Natural killer cell (primary cell): ENCODE measurements around the gene SPP2. TPM values are rescaled to one million over a fixed set of nuclear protein-coding genes. Genes with fewer than 3 reads are reported as not detected.

Source experiments
- ATAC-seq, 3 donors: fragments of 150-1000 bp in 2 of 3; fragments of 200-7000 bp in 1 of 3; cut with Tn5 transposase; 1 replicate in 1 of 3; 2 replicates in 2 of 3; pipeline ENCODE4 v1.10.0; 2021; ENCODE audit warnings: mild to moderate bottlenecking in 2 of 3, moderate library complexity in 2 of 3
- DNase-seq, 2 donors: peaks; one replicate each; pipeline versions ENCODE4 v3.0.0 to v3.0.0-alpha.2; 2013 to 2021; ENCODE audit warnings: mixed read lengths in 1 of 2
- H3K27ac ChIP-seq: one replicate; pipeline ENCODE4 v1.5.1; 2013; ENCODE audit warnings: mild to moderate bottlenecking, low read length
- H3K27me3 ChIP-seq: one replicate; pipeline ENCODE4 v1.6.1; 2013; ENCODE audit warnings: low read length; ENCODE audit not compliant: control insufficient read depth, insufficient read depth
- H3K36me3 ChIP-seq: one replicate; pipeline ENCODE4 v1.6.1; 2013; ENCODE audit warnings: low read length; ENCODE audit not compliant: control insufficient read depth, insufficient read depth
- H3K4me1 ChIP-seq: one replicate; pipeline ENCODE4 v1.6.1; 2013; ENCODE audit warnings: low read length; ENCODE audit not compliant: control insufficient read depth, insufficient read depth
- H3K4me3 ChIP-seq: one replicate; pipeline ENCODE4 v1.5.1; 2013; ENCODE audit warnings: low read length
- H3K9me3 ChIP-seq: one replicate; pipeline ENCODE4 v1.6.1; 2013; ENCODE audit warnings: low read length; ENCODE audit not compliant: control insufficient read depth, insufficient read depth
- H3K27ac Mint-ChIP-seq, 2 donors: one replicate each; pipeline ENCODE4 v1.8.0; 2022; ENCODE audit warnings: mild to moderate bottlenecking in 2 of 2, mixed read lengths in 2 of 2, moderate library complexity in 1 of 2
- H3K27me3 Mint-ChIP-seq, 2 donors: one replicate each; pipeline ENCODE4 v1.8.0; 2022; ENCODE audit warnings: low read depth in 2 of 2, mixed read lengths in 2 of 2
- H3K36me3 Mint-ChIP-seq: one replicate; pipeline ENCODE4 v1.8.0; 2022; ENCODE audit warnings: mixed read lengths
- H3K4me1 Mint-ChIP-seq, 2 donors: one replicate each; pipeline ENCODE4 v1.8.0; 2022; ENCODE audit warnings: mixed read lengths in 2 of 2
- H3K4me3 Mint-ChIP-seq: one replicate; pipeline ENCODE4 v1.8.0; 2022; ENCODE audit warnings: mild to moderate bottlenecking, moderate library complexity, mixed read lengths
- H3K9me3 Mint-ChIP-seq, 2 donors: one replicate each; pipeline ENCODE4 v1.8.0; 2022; ENCODE audit warnings: mixed read lengths in 2 of 2
- CTCF ChIP-seq: fragments of 200-600 bp; IDR thresholded peaks from one replicate; pipeline ENCODE4 v1.8.0; 2022; ENCODE audit warnings: antibody characterized with exemption
- WGBS: methylation state at CpG from one replicate; pipeline ENCODE4 v1.1.7; 2013; ENCODE audit warnings: missing lambda C conversion rate; ENCODE audit not compliant: insufficient coverage; 5-methylcytosine and 5-hydroxymethylcytosine counted together
- intact Hi-C: fragments of 100-400 bp; cut with micrococcal nuclease; formaldehyde crosslinking; loops from one replicate; pipeline ENCODE4 v1.14.2; 2022
- total RNA-seq, 4 donors: library from RNA; stranded (reverse); fragments of 120-200 nt in 1 of 4; gene quantifications; one replicate each; pipeline versions ENCODE4 v1.2.3 to v1.2.4, GENCODE V29; 2013 to 2022

SPP2 gene
- total RNA-seq, 3 donors from 2014 or later (not counting 1 experiment from before 2014, with no cell fraction given): not detected

- intact Hi-C loops: no loop called here
- 91% methylated on average over 8 of the region's 8 CpGs for WGBS
- Histone ChIP-seq H3K36me3 (no peaks in the 10 kb centered on the region), H3K27ac (no peak overlapping the region), H3K4me1 (peaks cover 18% of the 10 kb centered on the region), H3K9me3 (no peaks in the 10 kb centered on the region), H3K4me3 (no peak overlapping the region), H3K27me3 (no peaks in the 10 kb centered on the region)
- no peak overlapping the region for H3K27ac Mint-ChIP-seq
- ATAC-seq (no peak), DNase-seq (no peak)
- peaks cover 32 to 38% of the 10 kb centered on the region in 2 donors for H3K4me1 Mint-ChIP-seq
- no peaks in the 10 kb centered on the region for H3K9me3 Mint-ChIP-seq
- H3K36me3 Mint-ChIP-seq: no peaks in the 10 kb centered on the region
- no peak overlapping the region for H3K4me3 Mint-ChIP-seq
- peaks cover 14 to 49% of the 10 kb centered on the region in 2 donors for H3K27me3 Mint-ChIP-seq
- TF ChIP-seq CTCF: no peak
These were observed 9.7 kb downstream of the SPP2 start for GRCh38 chr2:234060236-234060635.

GRCh38 chr2:234061624-234062257, 11.2 kb downstream of the SPP2 start:
- no peaks in the 10 kb centered on the region for H3K9me3 ChIP-seq
- Mint-ChIP-seq H3K27me3 (peaks cover 14 to 48% of the 10 kb centered on the region in 2 donors), H3K4me1 (peaks cover 32 to 38% of the 10 kb centered on the region in 2 donors), H3K9me3 (no peaks in the 10 kb centered on the region), H3K36me3 (no peaks in the 10 kb centered on the region), H3K27ac (peak overlapping the region in 1 of 2 donors; percentile 77), H3K4me3 (peak overlapping the region; percentile 84)
- DNase-seq (peak in 1 of 2 donors; percentile 32), ATAC-seq (peak; percentile 77 to 99 (median 92))
- H3K36me3 ChIP-seq: no peaks in the 10 kb centered on the region
- no peak overlapping the region for H3K4me3 ChIP-seq
- no peak overlapping the region for H3K27ac ChIP-seq
- intact Hi-C loops: no loop called here
- no peak for TF ChIP-seq CTCF
- no peaks in the 10 kb centered on the region for H3K27me3 ChIP-seq
- 60% methylated on average over 5 of the region's 6 CpGs for WGBS
- peaks cover 18% of the 10 kb centered on the region for H3K4me1 ChIP-seq

- H3K9me3 Mint-ChIP-seq: no peaks in the 10 kb centered on the region
- peaks cover 6 to 12% of the 10 kb centered on the region in 2 donors for H3K27me3 Mint-ChIP-seq
- no peak overlapping the region for H3K4me3 Mint-ChIP-seq
- H3K27ac ChIP-seq: no peak overlapping the region
- no peak for TF ChIP-seq CTCF
- no peak overlapping the region for H3K27ac Mint-ChIP-seq
- no peaks in the 10 kb centered on the region for H3K27me3 ChIP-seq
- intact Hi-C loops: no loop called here
- H3K4me1 ChIP-seq: peaks cover 22% of the 10 kb centered on the region
- ATAC-seq: no peak
- no peak overlapping the region for H3K4me3 ChIP-seq
- H3K4me1 Mint-ChIP-seq: peaks cover 24 to 27% of the 10 kb centered on the region in 2 donors
- H3K36me3 ChIP-seq: no peaks in the 10 kb centered on the region
- H3K9me3 ChIP-seq: peaks cover 9% of the 10 kb centered on the region
- DNase-seq: no peak
- H3K36me3 Mint-ChIP-seq: peaks cover 8% of the 10 kb centered on the region
- 100% methylated on average over 1 of the region's 2 CpGs for WGBS
These were observed 16.1 kb downstream of the SPP2 start for GRCh38 chr2:234066587-234066986.

GRCh38 chr2:234071664-234072063, 21.2 kb downstream of the SPP2 start:
- no peak overlapping the region for H3K27ac Mint-ChIP-seq

More at GRCh38 chr2:234071664-234072063, 21.2 kb downstream of the SPP2 start:
- ATAC-seq (peak; percentile 65 to 89 (median 87)), DNase-seq (peak in 1 of 2 donors; percentile 51)
- no peaks in the 10 kb centered on the region for H3K9me3 Mint-ChIP-seq
- no peak overlapping the region for H3K4me3 ChIP-seq
- peaks cover 0 to 4% of the 10 kb centered on the region in 2 donors for H3K27me3 Mint-ChIP-seq
- no peak for TF ChIP-seq CTCF
- H3K4me1 Mint-ChIP-seq: peaks cover 29 to 35% of the 10 kb centered on the region in 2 donors
- H3K4me3 Mint-ChIP-seq: no peak overlapping the region
- H3K36me3 ChIP-seq: no peaks in the 10 kb centered on the region
- 36% methylated on average over 3 of the region's 3 CpGs for WGBS
- H3K4me1 ChIP-seq: peaks cover 32% of the 10 kb centered on the region
- peaks cover 9% of the 10 kb centered on the region for H3K9me3 ChIP-seq
- H3K36me3 Mint-ChIP-seq: peaks cover 8% of the 10 kb centered on the region
- H3K27ac ChIP-seq: no peak overlapping the region
- intact Hi-C loops: no loop called here
- H3K27me3 ChIP-seq: no peaks in the 10 kb centered on the region
